Bronchial epithelial cell (primary cell): ENCODE measurements around the gene DIAPH3. TPM values are rescaled to one million over a fixed set of nuclear protein-coding genes. Genes with fewer than 3 reads are reported as not detected.

Experiments
- DNase-seq: peaks from one replicate; pipeline ENCODE4 v3.0.0-alpha.2; 2010; ENCODE audit warnings: low read depth
- FAIRE-seq: peaks from 2 replicates; lab custom pipeline; 2011; peaks lifted over from hg19 to GRCh38; lab: Jason Lieb, UNC
- H3K27me3 ChIP-seq: 2 replicates; pipeline ENCODE4 v1.5.1; 2011; ENCODE audit warnings: low read length; ENCODE audit not compliant: control insufficient read depth, insufficient read depth
- H3K36me3 ChIP-seq: 2 replicates; pipeline ENCODE4 v1.5.1; 2011; ENCODE audit warnings: low read length; ENCODE audit not compliant: control insufficient read depth, insufficient read depth
- H3K4me3 ChIP-seq: 2 replicates; pipeline ENCODE4 v1.5.1; 2011; ENCODE audit warnings: mild to moderate bottlenecking, low read depth, low read length, control low read depth
- CTCF ChIP-seq: IDR thresholded peaks from 2 replicates; pipeline ENCODE4 v1.5.1; 2011; ENCODE audit warnings: mild to moderate bottlenecking, moderate library complexity, low read length, control low read depth, inconsistent platforms; ENCODE audit not compliant: insufficient read depth, severe bottlenecking
- total RNA-seq: library from RNA; depleted of rRNA; stranded (reverse); fragments of >200 nt; gene quantifications from 2 replicates; pipeline ENCODE4 v1.2.1, GENCODE V29; 2014

DIAPH3 gene
- total RNA-seq, 1 donor from 2014 or later, result 0.26 TPM

GRCh38 chr13:59951011-59951410, 212.7 kb downstream of the DIAPH3 start:
- no peak for DNase-seq
- no peak overlapping the region for H3K4me3 ChIP-seq
- TF ChIP-seq CTCF, result no peak
- H3K27me3 ChIP-seq, result no peaks in the 10 kb centered on the region
- FAIRE-seq, result no peak
- H3K36me3 ChIP-seq, result no peaks in the 10 kb centered on the region

DNA sequence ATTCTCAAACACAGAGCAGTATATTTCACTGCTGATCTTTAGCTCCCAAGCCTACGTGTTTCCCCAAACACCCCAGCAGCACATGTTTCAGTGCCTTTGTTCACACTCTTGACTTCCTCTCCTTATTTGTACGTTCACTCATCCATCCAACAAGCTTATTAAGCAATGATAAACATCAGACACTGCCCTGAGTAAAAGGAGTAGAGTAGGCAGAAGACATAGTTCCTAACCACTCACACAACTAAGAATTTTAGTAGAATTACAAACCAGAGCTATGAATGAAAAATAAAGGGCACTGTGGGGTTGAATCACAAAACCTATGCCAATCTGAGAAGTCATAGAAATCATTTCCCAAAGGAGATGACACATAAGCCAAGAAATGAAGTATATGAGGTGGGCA, 213.5 kb downstream of the DIAPH3 start:
- no peak for DNase-seq
- Histone ChIP-seq H3K27me3 (no peaks in the 10 kb centered on the region), H3K4me3 (no peak overlapping the region), H3K36me3 (no peaks in the 10 kb centered on the region)
- no peak for TF ChIP-seq CTCF
- FAIRE-seq, result no peak

DNA sequence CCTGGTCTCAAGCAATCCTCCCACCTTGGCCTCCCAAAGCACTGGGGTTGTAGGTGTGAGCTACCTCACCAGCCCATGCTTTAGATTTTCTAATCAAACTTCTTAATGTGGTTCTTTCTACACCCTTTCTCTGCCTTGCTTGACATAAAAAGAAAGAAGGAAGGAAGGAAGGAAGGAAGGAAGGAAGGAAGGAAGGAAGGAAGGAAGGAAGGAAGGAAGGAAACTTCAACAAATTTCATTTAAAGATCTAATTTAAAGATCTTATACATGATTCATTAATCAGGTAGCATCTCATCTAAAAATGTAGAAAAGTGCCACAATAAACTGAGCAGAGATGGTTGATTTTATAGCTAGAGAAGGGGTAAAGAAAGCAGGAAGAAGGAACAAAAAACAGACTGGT, 215.0 kb downstream of the DIAPH3 start:
- DNase-seq, result no peak
- no peaks in the 10 kb centered on the region for H3K27me3 ChIP-seq
- no peaks in the 10 kb centered on the region for H3K36me3 ChIP-seq
- no peak for TF ChIP-seq CTCF
- no peak for FAIRE-seq
- H3K4me3 ChIP-seq, result no peak overlapping the region

DNA sequence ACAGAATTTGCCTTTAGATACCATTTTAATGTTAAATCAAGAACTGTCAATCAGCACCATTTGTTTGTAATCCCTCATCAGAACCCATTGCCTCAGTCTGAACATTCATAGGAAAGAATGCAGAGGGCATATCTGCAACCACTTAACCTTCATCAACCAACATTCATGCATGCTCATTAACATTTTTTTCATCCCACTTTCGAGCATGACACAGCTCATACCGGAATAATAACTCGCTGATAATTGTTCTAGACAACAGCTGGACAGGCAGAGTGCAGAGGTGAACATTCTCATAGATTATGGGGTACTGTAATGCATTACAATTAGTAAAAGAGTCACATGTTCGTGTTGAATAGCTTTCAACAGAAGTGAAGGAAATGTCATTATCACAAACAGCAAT, 216.8 kb downstream of the DIAPH3 start:
- DNase-seq, result no peak
- Histone ChIP-seq H3K27me3 (no peaks in the 10 kb centered on the region), H3K36me3 (no peaks in the 10 kb centered on the region), H3K4me3 (no peak overlapping the region)
- FAIRE-seq, result no peak
- no peak for TF ChIP-seq CTCF

- DNase-seq, result peak; percentile 88
- no peaks in the 10 kb centered on the region for H3K36me3 ChIP-seq
- H3K27me3 ChIP-seq, result no peaks in the 10 kb centered on the region
- FAIRE-seq, result no peak
- no peak for TF ChIP-seq CTCF
- H3K4me3 ChIP-seq, result no peak overlapping the region
These were observed 232.1 kb downstream of the DIAPH3 start for GRCh38 chr13:59931621-59932020.

GRCh38 chr13:59924256-59924655, 239.5 kb downstream of the DIAPH3 start:
- Histone ChIP-seq H3K4me3 (no peak overlapping the region), H3K36me3 (no peaks in the 10 kb centered on the region), H3K27me3 (no peaks in the 10 kb centered on the region)
- FAIRE-seq (no peak), DNase-seq (no peak)
- TF ChIP-seq CTCF, result no peak
